ENCODE measurements around the gene SON.

DNA sequence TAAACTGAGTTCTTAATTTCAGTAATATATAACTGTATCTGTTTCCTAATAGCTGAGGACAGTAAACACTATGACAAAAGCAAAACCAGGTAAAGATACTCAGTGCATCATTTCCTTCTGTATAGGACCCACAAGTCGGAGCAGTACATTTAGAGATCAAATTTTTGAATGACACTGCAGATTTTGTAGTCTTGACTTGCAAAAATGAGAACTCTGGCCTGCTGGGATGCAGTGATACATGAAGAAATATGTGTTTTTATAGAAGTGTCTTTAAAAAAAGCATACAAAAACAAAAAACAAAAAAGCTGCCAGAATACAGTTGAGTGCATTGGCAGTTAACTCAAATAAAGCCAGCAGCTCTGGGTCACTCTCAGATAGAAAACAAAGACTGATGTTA, 19.9 kb upstream of the SON start:
- TF ChIP-seq POLR2A (IDR thresholded peaks at IDR 0.05) = no peak
- TF ChIP-seq, protein P1, sequence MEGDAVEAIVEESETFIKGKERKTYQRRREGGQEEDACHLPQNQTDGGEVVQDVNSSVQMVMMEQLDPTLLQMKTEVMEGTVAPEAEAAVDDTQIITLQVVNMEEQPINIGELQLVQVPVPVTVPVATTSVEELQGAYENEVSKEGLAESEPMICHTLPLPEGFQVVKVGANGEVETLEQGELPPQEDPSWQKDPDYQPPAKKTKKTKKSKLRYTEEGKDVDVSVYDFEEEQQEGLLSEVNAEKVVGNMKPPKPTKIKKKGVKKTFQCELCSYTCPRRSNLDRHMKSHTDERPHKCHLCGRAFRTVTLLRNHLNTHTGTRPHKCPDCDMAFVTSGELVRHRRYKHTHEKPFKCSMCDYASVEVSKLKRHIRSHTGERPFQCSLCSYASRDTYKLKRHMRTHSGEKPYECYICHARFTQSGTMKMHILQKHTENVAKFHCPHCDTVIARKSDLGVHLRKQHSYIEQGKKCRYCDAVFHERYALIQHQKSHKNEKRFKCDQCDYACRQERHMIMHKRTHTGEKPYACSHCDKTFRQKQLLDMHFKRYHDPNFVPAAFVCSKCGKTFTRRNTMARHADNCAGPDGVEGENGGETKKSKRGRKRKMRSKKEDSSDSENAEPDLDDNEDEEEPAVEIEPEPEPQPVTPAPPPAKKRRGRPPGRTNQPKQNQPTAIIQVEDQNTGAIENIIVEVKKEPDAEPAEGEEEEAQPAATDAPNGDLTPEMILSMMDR (IDR thresholded peaks at IDR 0.05) = no peak

All from heart left ventricle (tissue), 13 donors.